ENCODE data around the gene SSC4D.
"Not testable (repeated sequence)": the region's sequence is repeated elsewhere in the genome, so short reads cannot be mapped to it uniquely, and the experiment has no call there.

GRCh38 chr7:76425558-76425957 is 16.1 kb upstream of the SSC4D start:
- not testable (repeated sequence) for TF ChIP-seq KDM5A (IDR thresholded peaks at IDR 0.05; ENCODE audit: low read length); SAP30 (IDR thresholded peaks at IDR 0.05; ENCODE audit: insufficient read depth, insufficient replicate concordance, low read length); TAF1 (IDR thresholded peaks at IDR 0.05; ENCODE audit: low read depth, low read length)
- TF ChIP-seq, protein P1, sequence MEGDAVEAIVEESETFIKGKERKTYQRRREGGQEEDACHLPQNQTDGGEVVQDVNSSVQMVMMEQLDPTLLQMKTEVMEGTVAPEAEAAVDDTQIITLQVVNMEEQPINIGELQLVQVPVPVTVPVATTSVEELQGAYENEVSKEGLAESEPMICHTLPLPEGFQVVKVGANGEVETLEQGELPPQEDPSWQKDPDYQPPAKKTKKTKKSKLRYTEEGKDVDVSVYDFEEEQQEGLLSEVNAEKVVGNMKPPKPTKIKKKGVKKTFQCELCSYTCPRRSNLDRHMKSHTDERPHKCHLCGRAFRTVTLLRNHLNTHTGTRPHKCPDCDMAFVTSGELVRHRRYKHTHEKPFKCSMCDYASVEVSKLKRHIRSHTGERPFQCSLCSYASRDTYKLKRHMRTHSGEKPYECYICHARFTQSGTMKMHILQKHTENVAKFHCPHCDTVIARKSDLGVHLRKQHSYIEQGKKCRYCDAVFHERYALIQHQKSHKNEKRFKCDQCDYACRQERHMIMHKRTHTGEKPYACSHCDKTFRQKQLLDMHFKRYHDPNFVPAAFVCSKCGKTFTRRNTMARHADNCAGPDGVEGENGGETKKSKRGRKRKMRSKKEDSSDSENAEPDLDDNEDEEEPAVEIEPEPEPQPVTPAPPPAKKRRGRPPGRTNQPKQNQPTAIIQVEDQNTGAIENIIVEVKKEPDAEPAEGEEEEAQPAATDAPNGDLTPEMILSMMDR (IDR thresholded peaks at IDR 0.05; ENCODE audit: control extremely low read depth in 1 of 3, insufficient read depth in 1 of 3, low read depth in 1 of 3, low read length in 3 of 3): not testable (repeated sequence)
- TF ChIP-seq, protein P2, sequence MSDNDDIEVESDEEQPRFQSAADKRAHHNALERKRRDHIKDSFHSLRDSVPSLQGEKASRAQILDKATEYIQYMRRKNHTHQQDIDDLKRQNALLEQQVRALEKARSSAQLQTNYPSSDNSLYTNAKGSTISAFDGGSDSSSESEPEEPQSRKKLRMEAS (IDR thresholded peaks at IDR 0.05): not testable (repeated sequence)
